ENCODE data around the gene HJURP. TPM values are rescaled to one million over a fixed set of nuclear protein-coding genes. Genes with fewer than 3 reads are reported as not detected.

Gene HJURP
- total RNA-seq, 4 donors from 2014 or later = 0.20 to 1.1 TPM; not detected in 2

DNA sequence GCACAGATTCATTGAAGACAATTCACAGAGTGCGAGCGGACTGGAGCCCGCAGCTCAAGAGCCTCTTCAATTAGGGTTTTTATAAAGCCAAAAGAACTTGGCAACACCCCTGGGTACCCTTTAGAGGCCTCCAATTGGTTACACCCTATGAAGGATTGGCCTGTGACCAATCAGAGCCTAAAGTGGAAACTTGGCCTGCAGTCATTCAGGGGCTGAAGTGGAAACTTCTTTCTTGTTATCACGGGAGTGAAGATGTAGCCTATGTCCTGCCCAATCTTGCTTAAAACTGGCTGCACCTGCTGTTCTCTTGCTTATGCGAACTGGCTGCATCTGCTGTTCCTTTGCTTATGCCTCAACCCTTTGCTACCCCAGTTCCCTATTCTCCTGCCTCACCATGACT is 1.8 kb upstream of the HJURP start:
- H3K27me3 ChIP-seq = no peaks in the 10 kb centered on the region
- H3K36me3 ChIP-seq = no peaks in the 10 kb centered on the region
- in situ Hi-C loops (cut with MboI; ENCODE audit: low sequenced_read_pairs in 4 of 4) = no loop called here
- no peak overlapping the region for H3K4me3 ChIP-seq
- ATAC-seq (no peak), DNase-seq (no peak)
- TF ChIP-seq, protein P1, sequence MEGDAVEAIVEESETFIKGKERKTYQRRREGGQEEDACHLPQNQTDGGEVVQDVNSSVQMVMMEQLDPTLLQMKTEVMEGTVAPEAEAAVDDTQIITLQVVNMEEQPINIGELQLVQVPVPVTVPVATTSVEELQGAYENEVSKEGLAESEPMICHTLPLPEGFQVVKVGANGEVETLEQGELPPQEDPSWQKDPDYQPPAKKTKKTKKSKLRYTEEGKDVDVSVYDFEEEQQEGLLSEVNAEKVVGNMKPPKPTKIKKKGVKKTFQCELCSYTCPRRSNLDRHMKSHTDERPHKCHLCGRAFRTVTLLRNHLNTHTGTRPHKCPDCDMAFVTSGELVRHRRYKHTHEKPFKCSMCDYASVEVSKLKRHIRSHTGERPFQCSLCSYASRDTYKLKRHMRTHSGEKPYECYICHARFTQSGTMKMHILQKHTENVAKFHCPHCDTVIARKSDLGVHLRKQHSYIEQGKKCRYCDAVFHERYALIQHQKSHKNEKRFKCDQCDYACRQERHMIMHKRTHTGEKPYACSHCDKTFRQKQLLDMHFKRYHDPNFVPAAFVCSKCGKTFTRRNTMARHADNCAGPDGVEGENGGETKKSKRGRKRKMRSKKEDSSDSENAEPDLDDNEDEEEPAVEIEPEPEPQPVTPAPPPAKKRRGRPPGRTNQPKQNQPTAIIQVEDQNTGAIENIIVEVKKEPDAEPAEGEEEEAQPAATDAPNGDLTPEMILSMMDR (IDR thresholded peaks at IDR 0.05 in 4 of 5, conservative IDR thresholded peaks at IDR 0.05 in 1 of 5) = no peak
- no peak for TF ChIP-seq POLR2A (IDR thresholded peaks at IDR 0.05)
- peaks cover 9 to 10% of the 10 kb centered on the region in 2 donors for H3K4me1 ChIP-seq
- no peaks in the 10 kb centered on the region for H3K9me3 ChIP-seq
- intact Hi-C loops (cut with DNase I; ENCODE audit: low total_unique reads) = no loop called here
- H3K27ac ChIP-seq = no peak overlapping the region

DNA sequence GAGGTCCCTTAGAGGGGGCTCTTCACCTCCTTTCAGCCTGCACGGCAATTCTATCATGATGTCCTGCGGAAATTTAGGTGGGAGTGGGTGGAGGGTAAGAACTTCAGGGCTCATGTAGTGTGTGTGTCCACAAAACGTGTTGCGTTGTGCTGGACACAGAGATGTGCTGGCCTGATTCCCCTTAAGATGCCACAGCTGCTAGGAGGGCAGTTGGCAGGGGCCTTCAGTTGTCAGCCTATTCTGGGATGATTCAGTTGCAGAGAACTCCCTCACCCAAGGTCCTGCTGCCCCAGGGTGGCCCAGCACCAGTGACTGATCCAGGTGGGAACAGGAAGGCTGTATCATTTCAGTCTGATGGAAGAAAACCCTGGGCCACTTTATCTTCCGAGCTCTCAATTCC is 1.0 kb upstream of the HJURP start:
- Histone ChIP-seq H3K27ac (no peak overlapping the region), H3K36me3 (no peaks in the 10 kb centered on the region), H3K4me3 (no peak overlapping the region), H3K27me3 (no peaks in the 10 kb centered on the region), H3K9me3 (no peaks in the 10 kb centered on the region), H3K4me1 (peaks cover 9 to 10% of the 10 kb centered on the region in 2 donors)
- no peak for DNase-seq
- in situ Hi-C loops (cut with MboI; ENCODE audit: low sequenced_read_pairs in 4 of 4) = no loop called here
- intact Hi-C loops (cut with DNase I; ENCODE audit: low total_unique reads) = no loop called here
- TF ChIP-seq, protein P1 (IDR thresholded peaks at IDR 0.05 in 4 of 5, conservative IDR thresholded peaks at IDR 0.05 in 1 of 5) = no peak
- no peak for TF ChIP-seq POLR2A (IDR thresholded peaks at IDR 0.05)
- ATAC-seq = no peak

DNA sequence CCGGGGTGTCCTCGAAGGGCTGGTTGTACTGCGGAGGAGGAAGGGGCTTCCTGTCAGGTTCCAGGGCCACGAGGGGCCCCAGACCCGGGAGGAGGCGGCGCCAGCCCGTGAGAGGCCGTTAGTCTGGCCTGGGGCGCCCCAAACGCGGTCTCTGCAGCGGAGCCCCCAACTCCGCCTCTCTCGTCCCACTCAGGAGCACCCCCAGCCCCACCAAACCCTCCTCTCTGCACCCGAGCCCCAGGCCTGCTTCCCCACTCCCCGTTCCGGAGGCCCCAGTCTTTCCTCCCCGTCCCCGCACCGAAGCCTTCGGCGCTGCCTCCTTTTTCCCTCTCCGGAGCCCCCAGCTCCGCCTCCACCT is 473 bp downstream of the HJURP start:
- DNase-seq (no peak), ATAC-seq (no peak)
- in situ Hi-C loops (cut with MboI; ENCODE audit: low sequenced_read_pairs in 4 of 4) (no loop called here), intact Hi-C loops (cut with DNase I; ENCODE audit: low total_unique reads) (no loop called here)
- Histone ChIP-seq H3K9me3 (no peaks in the 10 kb centered on the region), H3K36me3 (no peaks in the 10 kb centered on the region), H3K4me1 (peaks cover 9 to 10% of the 10 kb centered on the region in 2 donors), H3K4me3 (peak overlapping the region; percentile 67 to 88 (median 81)), H3K27me3 (no peaks in the 10 kb centered on the region), H3K27ac (no peak overlapping the region)
- TF ChIP-seq, protein P1 (IDR thresholded peaks at IDR 0.05 in 4 of 5, conservative IDR thresholded peaks at IDR 0.05 in 1 of 5) = no peak
- TF ChIP-seq POLR2A (IDR thresholded peaks at IDR 0.05) = no peak

DNA sequence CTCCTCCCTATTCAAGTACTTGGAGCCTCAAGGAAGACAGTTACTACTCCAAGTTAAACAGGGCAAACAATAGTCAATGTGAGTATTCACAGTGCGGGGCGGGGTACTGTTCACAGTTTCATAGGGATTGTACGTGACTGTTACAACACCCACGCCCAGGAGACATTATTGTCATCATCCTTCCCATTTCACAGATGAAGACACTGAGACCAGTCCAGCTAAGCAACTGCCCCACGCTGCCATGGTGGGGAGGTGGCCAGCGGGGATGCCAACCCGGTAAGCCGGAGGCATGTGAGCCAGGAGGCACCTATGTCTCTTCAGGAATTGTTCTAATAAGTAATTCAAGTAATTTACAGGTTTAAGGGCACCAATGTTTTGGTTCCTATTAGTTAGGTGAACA is 982 bp downstream of the HJURP start:
- no peak overlapping the region for H3K27ac ChIP-seq
- H3K27me3 ChIP-seq = no peaks in the 10 kb centered on the region
- in situ Hi-C loops (cut with MboI; ENCODE audit: low sequenced_read_pairs in 4 of 4) = no loop called here
- no peaks in the 10 kb centered on the region for H3K36me3 ChIP-seq
- ATAC-seq (no peak), DNase-seq (no peak)
- no peak for TF ChIP-seq POLR2A (IDR thresholded peaks at IDR 0.05)
- TF ChIP-seq, protein P1 (IDR thresholded peaks at IDR 0.05 in 4 of 5, conservative IDR thresholded peaks at IDR 0.05 in 1 of 5) = no peak
- H3K4me3 ChIP-seq = peak overlapping the region in 1 of 4 donors; percentile 76
- H3K4me1 ChIP-seq = peaks cover 9 to 10% of the 10 kb centered on the region in 2 donors
- intact Hi-C loops (cut with DNase I; ENCODE audit: low total_unique reads) = no loop called here
- no peaks in the 10 kb centered on the region for H3K9me3 ChIP-seq

DNA sequence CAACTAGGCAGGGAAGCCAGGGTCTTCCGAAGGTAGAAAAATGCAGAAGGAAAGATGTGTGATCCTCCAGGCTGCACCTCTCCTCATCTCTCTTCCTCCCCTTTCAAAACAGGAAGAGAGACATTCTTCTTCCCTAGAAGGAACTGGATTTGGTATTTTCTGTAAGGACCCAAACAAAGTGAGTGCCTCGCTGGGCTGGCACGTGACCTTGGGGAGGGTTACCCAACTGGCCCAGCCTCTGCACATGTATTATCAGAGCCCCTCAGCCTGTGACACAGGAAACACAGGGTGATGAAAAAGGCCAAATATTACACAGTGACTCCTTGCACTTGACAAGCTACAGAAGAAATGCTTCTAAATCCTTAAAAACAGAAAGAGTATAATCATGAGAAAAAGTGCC is 2.3 kb downstream of the HJURP start:
- H3K36me3 ChIP-seq = no peaks in the 10 kb centered on the region
- no peak overlapping the region for H3K27ac ChIP-seq
- H3K9me3 ChIP-seq = no peaks in the 10 kb centered on the region
- in situ Hi-C loops (cut with MboI; ENCODE audit: low sequenced_read_pairs in 4 of 4) (no loop called here), intact Hi-C loops (cut with DNase I; ENCODE audit: low total_unique reads) (no loop called here)
- ATAC-seq (no peak), DNase-seq (no peak)
- H3K27me3 ChIP-seq = no peaks in the 10 kb centered on the region
- H3K4me1 ChIP-seq = peaks cover 9 to 10% of the 10 kb centered on the region in 2 donors
- TF ChIP-seq, protein P1 (IDR thresholded peaks at IDR 0.05 in 4 of 5, conservative IDR thresholded peaks at IDR 0.05 in 1 of 5) = no peak
- TF ChIP-seq POLR2A (IDR thresholded peaks at IDR 0.05) = no peak
- H3K4me3 ChIP-seq = no peak overlapping the region
